Choroid plexus epithelial cell (primary cell): ENCODE data around the gene GABPB1.
A peak's percentile ranks its signal among the peaks of the same experiment; 100 is the strongest.

Experiments used
- DNase-seq: peaks from one replicate; pipeline ENCODE4 v3.0.0-alpha.2; 2010; ENCODE audit warnings: low read depth
- H3K4me3 ChIP-seq: 2 replicates; pipeline ENCODE4 v1.5.1; 2011; ENCODE audit warnings: low read depth, mild to moderate bottlenecking, control low read depth, low read length, moderate library complexity
- TF ChIP-seq, protein P1 (sequence below): conservative IDR thresholded peaks from 2 replicates; pipeline ENCODE4 v1.5.1; 2011; ENCODE audit warnings: low read depth, mild to moderate bottlenecking, control low read depth, inconsistent platforms, low read length, moderate library complexity

Gene GABPB1

DNA sequence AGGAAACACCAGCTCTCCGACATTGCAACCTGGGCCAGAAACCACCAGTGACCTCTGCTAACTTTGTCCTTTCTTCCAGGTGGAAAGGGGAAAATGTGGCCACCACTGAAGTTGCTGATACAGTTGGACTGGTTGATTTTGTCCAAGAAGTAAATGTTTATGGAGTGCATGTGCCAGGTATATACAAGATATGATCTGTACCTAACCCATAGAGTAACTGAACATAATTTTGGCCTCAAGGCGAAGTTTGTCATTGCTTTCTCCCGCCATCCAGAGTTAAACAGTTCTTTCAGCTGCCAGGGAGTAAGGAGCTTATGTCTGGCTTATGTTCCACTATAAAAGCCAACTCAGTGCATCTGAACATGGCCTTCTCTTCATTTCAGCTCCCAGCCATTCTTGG is 126.1 kb downstream of the GABPB1 start:
- TF ChIP-seq, protein P1, sequence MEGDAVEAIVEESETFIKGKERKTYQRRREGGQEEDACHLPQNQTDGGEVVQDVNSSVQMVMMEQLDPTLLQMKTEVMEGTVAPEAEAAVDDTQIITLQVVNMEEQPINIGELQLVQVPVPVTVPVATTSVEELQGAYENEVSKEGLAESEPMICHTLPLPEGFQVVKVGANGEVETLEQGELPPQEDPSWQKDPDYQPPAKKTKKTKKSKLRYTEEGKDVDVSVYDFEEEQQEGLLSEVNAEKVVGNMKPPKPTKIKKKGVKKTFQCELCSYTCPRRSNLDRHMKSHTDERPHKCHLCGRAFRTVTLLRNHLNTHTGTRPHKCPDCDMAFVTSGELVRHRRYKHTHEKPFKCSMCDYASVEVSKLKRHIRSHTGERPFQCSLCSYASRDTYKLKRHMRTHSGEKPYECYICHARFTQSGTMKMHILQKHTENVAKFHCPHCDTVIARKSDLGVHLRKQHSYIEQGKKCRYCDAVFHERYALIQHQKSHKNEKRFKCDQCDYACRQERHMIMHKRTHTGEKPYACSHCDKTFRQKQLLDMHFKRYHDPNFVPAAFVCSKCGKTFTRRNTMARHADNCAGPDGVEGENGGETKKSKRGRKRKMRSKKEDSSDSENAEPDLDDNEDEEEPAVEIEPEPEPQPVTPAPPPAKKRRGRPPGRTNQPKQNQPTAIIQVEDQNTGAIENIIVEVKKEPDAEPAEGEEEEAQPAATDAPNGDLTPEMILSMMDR = no peak
- H3K4me3 ChIP-seq = no peak overlapping the region
- no peak for DNase-seq

DNA sequence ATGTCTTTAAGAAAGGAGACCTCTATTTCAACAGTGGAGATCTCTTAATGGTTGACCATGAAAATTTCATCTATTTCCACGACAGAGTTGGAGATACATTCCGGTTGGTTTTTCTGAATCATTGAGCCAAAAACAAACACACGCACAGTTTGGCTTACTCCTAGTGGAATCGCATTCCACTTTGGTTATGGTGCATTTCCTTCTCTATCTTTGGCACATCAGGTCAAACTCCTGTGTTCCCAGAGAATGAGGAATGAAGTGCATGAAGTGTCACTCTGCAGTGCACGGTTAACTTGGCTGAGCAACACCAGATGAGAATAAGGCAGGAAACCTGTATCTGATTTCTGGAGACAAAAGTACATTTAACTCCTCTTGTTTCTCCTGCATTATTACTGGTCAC is 127.9 kb downstream of the GABPB1 start:
- peak; percentile 53 for DNase-seq
- H3K4me3 ChIP-seq = no peak overlapping the region
- TF ChIP-seq, protein P1 = no peak

DNA sequence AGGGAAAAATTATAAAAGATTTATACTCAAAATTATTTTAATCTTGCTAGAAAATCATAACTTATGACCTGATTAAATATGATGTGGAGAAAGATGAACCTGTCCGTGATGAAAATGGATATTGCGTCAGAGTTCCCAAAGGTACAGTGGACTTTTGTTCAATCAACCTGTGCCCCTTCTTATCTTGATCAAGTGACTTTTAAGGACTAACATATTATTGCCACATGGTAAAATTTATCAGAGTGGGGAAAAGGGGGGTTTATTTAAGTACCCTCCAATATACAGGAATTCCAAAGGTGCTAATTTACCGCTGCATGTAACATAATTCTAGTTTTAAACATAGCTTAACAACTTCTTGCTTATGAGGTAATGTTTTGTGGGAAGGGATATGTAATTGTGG is 129.1 kb downstream of the GABPB1 start:
- no peak overlapping the region for H3K4me3 ChIP-seq
- no peak for DNase-seq
- TF ChIP-seq, protein P1 = no peak
